D721Med (cell line): ENCODE results near the gene SIK3.
"Not testable (repeated sequence)": the region's sequence is repeated elsewhere in the genome, so short reads cannot be mapped to it uniquely, and the experiment has no call there.

ENCODE experiments used
- DNase-seq: peaks from one replicate; pipeline ENCODE4 v3.0.0; 2011; ENCODE audit warnings: low spot score; ENCODE audit not compliant: insufficient read length
- FAIRE-seq: peaks from 2 replicates; lab custom pipeline; 2011; peaks lifted over from hg19 to GRCh38; lab: Jason Lieb, UNC
- TF ChIP-seq, protein P1 (sequence below): IDR thresholded peaks from 2 replicates; pipeline ENCODE4 v1.5.1; 2012; ENCODE audit warnings: mild to moderate bottlenecking, control low read depth; ENCODE audit not compliant: insufficient read depth; ENCODE audit errors: missing control alignments

The SIK3 gene

DNA sequence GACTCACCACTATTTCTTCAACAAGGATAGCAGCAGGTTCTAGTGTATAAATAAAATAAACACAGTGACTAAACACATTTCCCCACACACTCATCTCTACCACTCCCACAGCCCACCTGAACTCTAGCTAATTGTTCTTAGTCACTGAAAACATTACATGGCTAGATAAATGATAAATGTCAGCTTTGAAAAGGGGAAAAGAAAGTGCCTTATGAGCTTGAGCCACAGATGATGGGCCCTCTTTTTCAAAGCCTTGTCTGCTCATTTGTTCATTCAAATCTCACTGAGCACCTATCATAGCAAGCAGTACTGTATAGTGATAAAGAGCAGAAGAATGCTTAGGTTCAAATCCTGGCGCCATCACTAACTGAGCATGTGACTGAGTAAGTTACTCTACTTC, 58.3 kb downstream of the SIK3 start:
- DNase-seq (no peak), FAIRE-seq (no peak)
- TF ChIP-seq, protein P1, sequence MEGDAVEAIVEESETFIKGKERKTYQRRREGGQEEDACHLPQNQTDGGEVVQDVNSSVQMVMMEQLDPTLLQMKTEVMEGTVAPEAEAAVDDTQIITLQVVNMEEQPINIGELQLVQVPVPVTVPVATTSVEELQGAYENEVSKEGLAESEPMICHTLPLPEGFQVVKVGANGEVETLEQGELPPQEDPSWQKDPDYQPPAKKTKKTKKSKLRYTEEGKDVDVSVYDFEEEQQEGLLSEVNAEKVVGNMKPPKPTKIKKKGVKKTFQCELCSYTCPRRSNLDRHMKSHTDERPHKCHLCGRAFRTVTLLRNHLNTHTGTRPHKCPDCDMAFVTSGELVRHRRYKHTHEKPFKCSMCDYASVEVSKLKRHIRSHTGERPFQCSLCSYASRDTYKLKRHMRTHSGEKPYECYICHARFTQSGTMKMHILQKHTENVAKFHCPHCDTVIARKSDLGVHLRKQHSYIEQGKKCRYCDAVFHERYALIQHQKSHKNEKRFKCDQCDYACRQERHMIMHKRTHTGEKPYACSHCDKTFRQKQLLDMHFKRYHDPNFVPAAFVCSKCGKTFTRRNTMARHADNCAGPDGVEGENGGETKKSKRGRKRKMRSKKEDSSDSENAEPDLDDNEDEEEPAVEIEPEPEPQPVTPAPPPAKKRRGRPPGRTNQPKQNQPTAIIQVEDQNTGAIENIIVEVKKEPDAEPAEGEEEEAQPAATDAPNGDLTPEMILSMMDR: no peak

DNA sequence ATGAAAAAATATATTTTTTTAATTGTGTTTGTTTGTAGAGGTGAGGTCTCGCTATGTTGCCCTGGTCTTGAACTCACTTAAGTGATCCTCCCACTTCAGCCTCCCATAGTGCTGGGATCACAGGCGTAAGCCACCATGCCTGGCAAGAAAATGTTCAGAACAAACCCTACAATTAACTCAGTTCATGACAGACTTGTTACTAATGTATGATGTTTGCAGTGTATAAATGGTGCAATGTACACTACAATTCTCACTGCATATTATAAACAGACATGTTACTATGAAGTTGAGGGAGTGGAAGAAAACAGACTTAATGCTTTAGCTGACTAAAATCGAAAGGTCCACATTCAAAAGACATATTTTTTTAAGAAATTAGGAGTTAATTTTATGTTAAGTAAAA, 59.0 kb downstream of the SIK3 start:
- no peak for FAIRE-seq
- no peak for DNase-seq
- TF ChIP-seq, protein P1: no peak

DNA sequence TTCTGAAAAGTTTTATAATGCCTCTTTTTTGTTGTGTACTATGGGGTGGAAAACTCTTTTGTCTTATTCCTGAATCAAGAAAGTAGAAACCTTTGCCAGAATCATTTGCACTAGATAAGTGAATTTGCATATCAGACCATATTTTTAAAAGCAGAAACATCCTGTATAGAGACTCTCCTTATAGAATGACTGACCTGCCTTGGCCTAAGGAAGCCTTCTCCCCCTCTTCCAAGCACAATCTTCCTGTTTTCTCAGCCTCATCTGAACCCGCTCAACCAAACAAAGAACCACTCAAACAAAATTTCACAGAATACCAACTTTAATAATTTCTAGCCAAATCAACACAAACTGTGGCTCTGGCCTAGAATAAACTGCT, 60.3 kb downstream of the SIK3 start:
- TF ChIP-seq, protein P1: no peak
- DNase-seq (no peak), FAIRE-seq (no peak)

DNA sequence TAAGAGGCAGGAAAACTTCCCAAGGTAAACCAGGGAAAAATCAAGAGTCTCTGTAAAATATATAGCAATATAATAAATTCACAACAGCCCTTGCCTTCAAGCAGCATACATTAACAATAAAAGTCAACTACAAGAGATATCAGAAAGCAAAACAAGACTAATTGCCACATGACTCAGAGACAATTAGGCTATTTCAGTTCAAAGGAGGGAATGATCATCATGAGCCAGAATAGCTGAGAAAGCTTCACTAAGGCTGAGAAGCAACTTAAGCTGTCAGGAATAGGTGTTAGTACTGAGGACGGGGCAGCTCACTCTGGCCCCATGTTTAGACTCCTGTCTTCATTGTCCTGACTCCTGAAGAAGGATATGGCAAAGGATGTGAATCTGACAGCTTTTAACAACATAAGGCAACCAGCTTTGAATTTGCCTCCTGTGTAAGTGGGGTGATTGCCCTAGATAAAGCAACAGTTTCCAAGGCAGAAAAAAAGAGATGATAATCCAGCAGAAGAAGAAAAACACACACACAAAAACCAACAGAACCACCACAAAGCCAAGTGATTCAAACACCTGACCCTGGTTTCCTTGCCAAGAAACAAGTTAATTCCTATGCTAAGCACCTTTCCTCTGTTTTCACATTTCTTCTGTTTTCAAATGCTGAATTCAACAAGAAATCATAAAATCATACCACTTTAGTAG, 60.8 kb downstream of the SIK3 start:
- TF ChIP-seq, protein P1: no peak
- DNase-seq (no peak), FAIRE-seq (no peak)

DNA sequence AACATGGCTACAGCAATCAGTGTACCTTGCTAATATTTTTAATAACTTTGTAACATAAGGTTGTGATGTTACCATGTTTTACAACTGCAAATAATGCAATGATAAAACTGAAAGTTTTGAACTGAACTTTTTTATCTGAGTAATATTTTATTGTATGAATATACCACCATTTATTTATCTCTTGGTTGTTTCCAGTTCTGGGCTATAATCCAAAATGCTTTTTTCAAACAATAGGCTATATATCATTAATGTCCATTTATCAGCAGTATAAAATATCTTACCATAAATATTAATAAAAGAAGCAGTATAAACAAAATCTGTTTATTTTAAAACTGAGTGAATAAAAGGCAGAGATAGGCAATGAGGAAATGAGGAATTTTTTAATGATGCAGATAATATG, 63.3 kb downstream of the SIK3 start:
- TF ChIP-seq, protein P1: no peak
- DNase-seq: no peak
- no peak for FAIRE-seq

DNA sequence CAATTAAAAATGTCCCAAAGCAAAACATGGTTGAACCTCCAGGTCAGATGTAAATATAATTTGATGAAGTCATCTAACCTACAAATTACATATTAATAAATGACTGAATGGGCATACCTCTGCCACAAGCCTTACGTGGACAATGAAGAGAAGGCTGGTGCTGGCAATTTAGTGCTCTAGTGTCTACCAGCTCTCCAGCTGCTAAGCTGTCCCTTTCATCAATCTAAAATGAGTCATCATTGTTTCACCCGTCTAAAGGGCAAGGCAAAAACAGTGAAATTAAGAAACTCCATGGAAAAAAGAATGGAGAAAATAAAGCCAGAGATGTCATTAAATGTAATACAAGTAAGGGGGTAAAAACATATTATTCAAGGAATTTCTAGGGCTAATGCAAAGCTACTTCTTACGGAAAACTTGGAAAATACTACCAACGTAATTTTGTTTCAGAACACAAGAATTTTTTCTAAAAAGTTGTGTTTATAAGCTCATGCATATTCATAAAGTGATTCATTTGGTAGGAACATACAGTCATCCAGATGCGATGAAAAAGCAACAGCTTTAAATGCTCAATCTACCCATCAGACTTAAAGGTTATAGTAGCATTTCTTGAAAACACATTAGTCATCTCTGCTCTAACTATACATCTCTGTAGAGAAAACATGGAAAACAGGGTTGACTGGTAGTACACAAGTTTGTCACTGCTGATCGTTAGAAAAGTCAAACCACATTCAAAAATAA, 71.5 kb downstream of the SIK3 start:
- FAIRE-seq: no peak
- TF ChIP-seq, protein P1: no peak
- no peak for DNase-seq

DNA sequence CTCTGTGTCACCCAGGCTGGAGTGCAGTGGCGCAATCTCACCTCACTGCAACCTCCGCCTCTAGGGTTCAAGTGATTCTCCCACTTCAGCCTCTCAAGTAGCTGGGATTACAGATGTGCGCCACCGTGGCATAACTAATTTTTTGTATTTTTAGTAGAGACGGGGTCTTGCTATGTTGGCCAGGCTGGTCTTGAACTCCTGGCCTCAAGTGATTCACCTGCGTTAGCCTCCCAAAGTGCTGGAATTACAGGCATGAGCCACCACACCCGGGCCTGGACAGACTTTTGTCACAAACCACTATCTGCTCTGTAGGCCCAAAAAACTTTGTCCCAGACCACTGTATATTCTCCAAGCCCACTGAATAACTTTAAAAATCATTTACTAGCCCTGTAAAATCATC, 74.5 kb downstream of the SIK3 start:
- FAIRE-seq: not testable (repeated sequence)

More for the DNA sequence above, 74.5 kb downstream of the SIK3 start:
- DNase-seq: not testable (repeated sequence)
